CD4-positive, alpha-beta T cell treated with Interleukin-15 for 4 hours (primary cell): ENCODE results near the gene FAM53B.
"Not testable (repeated sequence)": the region's sequence is repeated elsewhere in the genome, so short reads cannot be mapped to it uniquely, and the experiment has no call there.

Experiments used
- DNase-seq: peaks from one replicate; pipeline ENCODE4 v3.0.0-alpha.2; 2020; ENCODE audit warnings: low spot score

The FAM53B gene

DNA sequence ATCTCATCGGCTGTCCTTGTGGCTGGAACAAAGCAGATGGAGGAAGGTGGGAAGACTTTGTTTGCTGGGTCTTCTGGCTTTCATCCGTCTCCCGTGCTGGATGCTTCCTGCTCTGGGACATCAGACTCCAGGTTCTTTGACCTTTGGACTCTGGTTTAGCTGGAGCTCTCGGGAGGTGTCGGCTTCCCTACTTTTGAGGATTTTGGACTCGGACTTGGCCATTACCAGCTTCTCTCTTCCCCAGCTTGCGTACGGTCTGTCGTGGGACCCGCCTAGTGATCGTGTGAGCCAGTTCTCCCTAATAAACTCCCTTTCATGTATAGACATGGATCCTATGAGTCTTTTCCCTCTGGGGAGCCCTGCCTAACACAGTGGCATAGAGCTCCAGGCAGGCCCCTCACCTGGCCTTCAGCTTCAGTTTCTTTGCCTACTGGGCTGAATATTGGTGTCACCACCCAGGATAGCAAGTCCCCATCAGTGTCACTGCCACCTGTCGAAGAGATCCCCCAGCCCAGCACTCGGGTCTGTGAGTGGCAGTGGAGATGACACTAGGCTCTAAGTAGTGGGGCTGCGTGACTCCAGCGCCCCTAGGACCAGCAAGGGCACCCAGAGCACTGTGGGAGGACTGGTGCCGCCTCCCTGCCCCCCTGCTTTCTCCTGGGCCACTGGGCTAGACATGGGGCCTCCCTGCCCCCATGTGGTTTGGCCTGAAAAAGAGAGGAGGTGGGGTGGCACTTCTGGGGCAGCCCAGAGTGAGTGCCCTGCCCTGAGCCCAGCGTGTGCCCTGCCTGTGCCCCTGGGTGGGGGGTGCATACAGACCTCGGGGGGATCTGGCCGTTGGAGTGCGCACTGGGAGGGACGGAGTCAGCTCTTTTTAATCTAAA, 147.0 kb downstream of the FAM53B start:
- DNase-seq = no peak

DNA sequence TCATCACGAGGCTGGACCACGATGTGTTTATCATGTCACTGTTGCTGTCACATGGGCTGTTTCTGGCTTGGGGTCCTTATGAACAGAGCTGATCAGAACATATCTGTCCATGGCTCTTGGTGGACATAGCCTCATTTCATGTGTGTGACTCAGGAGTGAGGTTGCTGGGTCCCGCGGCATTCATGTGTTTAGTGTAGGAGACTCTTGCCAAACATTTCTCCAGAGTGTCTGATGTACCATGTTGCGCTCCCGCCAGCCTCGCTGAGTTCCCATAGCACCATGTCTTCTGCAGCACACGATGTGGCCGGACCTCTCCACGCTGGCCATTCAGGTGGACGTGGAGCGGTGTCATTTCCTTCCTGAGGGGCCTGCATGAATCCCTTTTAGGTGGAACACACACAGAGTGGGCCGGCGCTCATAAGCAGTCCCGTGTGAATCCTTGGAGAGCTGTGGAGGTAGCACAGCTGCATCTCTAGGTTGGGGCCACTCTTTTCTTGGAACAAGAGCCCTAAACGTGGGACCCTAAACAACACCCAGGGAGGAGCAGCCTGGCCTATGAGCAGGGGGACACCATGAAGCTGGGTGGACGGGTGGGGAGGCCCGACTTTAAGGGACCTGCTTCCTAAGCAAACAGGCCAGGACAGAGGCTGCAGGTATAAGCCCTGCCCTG, 147.9 kb downstream of the FAM53B start:
- no peak for DNase-seq

DNA sequence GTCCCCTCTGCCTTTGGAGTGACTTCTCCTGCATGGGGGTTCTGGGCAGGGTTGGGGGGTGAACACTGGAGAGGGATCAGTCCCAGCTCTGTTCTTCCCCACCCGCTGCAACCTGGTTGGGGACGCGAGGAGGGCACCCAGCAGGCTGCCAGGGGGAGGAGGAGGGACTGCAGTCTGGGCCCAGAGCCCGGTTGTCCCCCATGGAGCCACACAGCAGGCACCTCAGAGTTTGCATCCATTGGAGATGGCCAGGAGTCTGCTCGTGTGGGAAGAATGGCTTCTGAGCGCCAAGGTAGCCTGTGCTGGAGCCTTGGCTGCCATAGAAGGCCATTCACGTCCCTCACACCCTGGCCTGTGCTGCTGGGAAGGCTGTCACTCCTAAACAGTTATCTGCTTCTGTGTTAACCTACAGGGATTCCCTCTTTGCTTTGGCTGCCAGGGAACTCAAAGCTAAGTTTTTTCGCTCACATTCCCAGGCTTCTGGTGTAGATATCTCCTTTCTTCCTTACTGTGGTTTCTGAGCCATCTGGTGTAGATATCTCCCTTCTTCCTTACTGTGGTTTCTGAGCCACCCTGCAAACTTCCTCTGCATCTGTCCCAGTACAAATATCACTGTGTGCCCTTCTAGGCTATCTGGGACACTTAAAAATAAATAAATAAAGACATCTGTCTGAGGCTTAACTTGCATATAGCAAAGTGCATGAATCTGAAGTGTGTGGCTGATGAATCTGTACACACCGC, 148.9 kb downstream of the FAM53B start:
- no peak for DNase-seq

DNA sequence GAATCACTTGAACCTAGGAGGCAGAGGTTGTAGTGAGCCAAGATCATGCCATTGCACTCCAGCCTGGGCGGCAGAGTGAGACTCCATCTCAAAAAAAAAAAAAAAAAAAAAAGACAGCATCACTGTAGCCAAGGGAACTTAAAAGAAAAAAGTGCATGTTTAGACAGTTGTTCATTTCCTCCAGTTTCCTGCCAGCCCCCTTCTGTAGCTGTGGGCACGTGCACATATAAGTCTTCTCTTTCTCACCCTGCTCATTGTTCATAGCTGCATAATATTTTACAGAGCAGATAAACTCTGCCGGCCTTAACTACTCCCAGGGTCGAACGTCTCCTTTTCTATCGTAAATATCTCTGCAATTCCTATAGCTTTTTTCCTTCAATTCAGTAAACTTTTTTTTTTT, 149.9 kb downstream of the FAM53B start:
- no peak for DNase-seq

DNA sequence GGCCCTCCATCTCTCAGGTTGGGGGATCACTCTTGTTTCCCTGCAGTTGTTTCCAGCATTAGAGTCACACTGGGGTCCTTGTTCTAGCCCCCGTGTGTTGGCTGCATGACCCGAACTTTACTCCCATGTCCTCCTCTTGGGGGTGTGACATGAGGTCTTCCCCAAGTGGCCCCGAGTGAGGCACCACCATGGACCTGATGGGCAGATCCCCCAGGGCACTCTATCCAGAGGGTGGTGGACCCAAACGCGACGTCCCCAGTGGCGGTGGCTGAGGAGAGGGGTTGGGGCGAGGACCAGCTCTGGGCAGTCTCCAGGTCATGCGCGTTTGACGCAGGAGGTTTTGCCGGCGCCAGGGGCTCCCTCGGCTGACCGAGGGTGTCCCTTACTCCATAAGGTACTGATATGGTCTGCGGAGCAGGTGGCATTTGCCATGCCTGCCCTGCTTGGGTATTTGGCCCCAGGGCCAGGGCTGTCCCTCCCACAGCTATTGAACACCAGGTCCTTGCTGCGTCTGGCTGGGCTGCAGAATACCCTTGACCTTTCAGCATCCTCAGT, 150.7 kb downstream of the FAM53B start:
- no peak for DNase-seq

DNA sequence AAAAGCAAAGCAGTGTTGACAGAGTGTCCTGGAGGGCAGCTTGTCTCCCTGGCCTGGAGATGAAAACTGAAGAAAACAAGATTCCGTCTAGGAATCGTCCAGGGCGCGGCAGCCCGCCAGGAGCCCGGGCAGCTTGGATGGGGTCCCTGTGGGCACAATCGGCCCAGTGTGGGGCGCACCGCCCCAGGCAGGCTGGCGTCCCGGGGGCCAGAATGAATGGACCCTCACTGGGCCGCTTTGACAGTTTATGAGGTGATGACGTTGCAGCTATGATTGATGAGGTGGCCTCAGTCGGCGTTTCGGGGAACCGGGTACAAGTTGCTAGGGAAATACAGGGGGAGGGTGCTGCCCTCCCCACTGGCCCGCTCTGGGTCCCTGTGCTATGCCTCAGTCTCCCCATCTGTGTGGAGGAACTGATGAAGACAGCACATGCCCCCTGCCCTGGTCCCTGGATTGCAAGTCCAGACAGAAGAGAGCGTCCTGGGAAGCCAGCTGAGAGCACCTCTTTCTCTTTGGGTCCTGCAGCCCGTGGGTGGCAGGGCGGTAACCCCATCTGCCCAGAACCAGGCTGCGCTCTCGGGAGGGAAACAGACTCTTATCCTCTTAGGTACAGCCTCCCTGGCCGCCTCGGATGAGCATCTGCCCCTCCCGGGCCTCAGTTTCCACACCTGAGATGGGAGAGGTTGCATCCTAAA, 151.3 kb downstream of the FAM53B start:
- DNase-seq = no peak

DNA sequence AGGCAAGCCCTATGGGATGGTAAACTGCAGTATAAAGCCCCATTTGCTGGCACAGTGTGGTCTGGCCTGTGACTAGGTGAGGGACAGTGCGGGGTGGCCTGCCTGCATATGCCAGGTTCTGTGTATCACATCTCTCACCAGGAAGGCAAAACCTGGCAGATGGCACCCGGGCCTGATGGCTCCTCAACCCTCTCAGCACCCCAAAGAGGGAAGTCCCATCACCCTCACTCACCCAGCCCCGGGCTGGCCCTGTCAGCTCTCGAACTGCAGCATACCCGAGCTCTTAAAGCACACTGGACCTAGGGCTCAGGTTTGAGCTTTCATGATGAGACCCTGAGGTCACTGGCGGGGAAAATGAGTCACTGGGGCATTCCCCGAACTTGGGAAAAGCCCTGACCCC, 152.1 kb downstream of the FAM53B start:
- no peak for DNase-seq

DNA sequence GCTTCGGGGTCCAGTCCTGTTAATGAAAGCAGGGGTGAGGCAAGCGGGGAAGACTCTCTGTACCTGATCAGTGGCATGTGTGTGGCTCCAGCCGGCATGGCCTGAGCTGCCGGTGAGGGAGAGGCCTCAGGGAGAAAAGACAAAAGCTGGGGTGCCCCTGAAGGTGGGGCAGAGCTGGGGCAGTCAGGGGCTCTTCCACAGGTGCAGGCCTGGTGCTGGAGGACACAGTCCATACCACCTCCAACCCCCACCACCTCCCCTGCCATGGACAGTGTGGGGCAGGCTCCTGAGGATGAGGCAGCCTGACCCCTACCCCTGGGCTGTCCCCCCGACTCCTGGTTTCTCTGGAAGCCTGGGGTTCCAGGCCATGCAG, 153.1 kb downstream of the FAM53B start:
- DNase-seq = no peak

DNA sequence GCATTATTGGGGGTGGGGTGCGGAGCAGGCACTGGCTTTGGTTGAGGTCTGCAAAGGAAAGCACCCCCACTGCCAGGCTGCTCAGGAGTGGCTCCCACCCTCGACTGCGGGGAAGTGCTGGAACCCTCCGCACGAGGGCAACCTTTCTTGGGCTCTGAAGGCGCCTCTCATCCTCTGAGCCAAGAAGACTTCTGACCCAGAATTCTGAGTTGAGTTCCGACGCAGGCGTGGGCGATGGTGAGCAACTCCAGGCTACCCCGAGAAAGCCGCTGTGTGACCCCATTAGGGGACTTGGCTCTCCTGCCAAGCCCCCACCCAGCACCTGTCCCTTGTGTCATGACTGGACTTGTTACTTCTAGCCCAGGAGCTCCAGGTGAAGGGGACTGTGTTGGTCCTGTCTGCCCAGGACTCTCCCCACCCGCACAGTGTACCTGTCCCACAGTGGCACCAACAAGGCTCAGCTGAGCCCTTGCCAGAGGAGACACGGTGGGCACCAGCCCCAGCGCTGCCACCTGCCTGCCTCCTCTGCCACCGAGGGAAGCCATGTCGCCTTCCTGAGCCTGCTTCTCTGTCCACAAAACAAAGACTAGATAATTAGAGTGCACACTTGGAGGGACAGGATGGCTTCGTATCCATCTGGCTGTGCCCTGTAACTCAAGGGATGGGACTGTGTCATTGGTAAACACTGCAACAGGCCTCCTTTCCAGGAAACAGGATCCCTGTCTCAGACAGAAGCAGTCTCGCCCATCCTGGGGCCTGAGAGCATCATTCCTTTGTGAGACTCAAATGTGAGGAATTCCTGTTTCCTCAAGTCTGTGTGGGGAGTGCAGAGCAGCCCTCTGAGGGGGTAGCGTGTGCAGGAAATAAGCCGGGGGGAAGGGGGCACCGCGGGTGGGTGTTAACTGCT, 153.7 kb downstream of the FAM53B start:
- DNase-seq = no peak

DNA sequence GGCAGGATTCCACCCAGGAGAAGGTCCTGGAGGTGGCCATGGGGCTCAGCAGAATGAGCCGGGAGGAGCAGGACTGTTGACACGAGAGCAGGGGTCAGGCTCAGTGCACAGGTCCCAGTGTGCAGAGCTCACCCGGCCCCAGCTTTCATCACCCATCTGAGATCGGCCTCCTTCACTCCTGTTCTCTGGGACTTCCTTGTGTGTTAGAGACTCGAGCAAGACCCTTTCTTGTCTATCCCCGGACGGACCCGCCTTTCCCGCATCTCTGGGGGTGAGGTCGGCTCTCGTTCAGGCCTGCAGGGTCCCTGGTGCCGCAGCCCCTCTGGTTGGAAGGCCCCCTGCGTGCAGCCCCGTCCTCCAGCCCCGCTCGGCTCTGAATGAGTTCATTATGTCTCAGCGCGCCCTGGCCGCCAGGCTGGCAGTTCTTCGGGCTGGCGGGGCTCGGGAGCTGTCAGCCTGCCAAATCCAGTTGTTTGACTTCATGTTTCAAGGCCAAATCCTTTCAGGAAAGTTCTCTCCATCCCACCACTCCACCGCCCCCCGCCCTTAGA, 154.6 kb downstream of the FAM53B start:
- DNase-seq = no peak

DNA sequence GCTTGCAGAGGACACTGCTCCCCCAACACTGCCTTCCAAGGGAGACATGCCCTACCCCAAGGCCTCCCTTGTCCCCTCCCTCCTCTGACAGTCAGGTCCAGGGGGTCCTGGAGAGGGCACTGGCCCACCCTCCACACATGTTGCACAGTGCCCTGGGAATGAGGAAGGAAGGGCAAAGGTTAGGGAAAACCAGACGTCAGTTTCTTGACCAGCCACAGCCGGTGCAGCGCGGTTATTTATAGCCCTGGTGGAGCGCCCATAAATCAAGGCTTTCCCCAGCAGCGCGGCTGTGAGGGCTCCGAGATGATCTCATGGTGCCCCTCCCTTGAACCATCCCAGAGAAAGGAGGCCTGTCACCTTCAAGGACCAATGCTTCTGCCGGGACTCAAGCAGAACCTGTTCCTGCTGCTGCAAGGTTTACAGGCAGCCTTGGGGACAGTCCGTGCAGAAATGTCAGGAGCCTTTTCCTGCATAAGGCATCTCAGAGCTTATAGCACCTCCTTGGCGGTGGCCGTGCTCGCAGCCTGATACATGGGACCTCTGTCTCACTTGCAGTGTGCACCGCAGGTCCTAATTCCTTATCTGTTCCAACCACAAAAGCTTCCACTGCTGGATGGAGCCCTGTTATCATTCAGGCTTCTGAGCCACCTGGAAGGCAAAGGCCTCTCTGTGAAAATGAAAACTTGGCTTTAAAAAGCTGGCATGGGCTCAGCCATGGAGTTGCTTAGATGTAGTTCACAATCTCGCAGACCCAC, 155.3 kb downstream of the FAM53B start:
- DNase-seq = no peak

DNA sequence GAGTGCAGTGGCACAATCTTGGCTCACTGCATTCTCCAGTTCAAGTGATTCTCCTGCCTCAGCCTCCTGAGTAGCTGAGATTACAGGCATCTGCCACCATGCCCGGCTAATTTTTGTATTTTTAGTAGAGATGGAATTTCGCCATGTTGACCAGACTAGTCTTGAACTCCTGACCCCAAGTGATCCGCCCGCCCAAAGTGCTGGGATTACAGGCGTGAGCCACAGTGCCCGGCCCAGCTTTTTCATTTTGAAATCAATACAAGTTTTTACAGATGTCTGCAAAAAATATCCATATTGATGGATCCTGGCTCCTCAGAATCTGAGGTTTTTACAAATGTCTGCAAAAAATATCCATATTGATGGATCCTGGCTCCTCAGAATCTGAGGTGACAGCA, 155.8 kb downstream of the FAM53B start:
- DNase-seq = not testable (repeated sequence)

DNA sequence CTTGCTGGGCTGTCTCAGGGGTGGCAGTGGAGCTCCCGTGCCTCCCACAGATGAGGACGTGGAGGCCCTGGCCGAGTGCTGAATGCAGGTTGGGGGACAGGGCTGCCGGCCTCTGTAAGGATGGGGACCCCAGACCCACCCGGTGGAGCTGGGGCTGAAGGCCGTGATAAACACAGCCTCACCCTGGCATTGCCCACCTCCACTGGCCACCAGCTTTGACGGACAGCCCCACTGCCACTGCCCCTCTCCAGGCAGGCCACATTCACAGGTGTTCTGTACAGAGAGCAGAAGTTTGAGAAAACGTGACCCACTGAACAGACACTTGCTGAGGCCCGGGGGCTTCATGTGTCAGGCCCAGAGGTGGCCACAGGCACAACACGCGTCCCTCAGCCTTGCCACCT, 156.4 kb downstream of the FAM53B start:
- no peak for DNase-seq

DNA sequence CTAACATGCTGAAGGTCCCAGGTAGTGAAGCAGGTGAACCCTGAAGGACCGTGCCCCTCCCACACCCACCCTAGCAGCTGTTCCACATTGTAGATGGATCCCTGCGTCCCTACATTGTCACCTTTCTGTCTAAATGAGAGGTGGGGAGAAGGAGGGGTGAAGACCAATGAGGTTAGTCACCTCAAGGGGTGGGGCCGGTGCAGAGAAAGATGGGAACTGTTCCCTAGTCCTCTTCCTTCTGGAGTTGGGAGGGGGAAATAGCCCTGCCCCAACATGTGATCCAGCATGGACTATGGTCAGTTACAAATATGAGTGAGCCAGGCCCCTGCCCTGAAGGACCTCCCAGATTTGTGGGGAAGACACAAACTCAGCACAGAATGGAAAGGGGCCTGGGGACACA, 158.0 kb downstream of the FAM53B start:
- no peak for DNase-seq

DNA sequence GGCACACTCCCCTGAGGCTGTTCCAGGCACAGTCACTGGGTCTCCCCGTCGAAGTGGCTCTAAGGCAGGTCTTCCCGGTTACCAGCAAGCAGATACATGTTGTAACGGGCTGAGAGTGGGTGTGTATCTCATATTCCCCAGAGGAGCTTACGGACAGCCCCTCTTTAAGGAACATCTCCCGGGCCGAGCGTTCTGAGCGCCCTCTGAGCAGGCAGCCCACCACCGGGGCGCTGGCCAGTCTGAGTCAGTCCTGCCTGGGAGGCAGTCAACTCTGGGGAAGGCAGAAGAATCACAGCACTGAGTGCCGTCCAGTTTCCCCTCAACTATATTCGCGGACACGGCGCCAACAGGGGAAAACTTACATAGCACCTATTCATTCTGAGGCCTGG, 165.2 kb downstream of the FAM53B start:
- DNase-seq = no peak

DNA sequence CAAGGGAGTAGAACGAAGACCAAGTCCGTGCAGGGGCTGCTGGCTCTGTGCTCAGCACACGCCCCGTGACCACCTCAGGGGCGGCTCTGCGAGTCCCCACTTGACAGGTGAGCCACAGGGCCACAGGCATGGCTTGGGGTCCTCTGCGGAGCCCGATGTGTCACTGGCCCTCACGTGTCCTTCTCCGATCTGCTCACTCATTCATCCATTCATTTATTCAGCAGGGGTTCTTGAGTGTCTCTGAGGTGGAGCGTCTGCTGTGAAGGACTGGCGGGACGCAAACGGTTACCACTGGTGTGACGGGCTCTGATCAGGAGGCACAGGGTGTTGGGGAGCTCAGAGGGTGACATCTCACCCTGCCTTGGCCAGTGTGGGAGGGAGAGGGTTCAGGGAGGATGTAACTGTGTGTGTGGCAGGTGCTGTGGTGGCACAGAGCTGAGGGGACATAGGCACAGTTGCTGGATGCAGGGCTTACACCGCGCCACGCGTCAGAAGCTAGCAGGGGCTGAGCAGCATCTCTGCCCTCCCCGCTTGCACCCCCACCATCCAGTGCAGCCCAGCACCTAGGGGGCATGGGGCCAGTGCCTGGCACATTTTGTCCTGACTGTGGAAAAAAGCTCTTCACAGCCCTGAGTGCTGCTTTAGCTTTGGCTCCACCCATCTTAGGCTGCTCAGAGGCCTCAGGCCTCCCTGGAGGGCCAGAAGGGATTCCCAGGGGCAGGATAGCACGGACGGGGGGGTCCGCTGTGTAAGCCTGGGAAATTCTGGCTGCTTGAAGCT, 165.8 kb downstream of the FAM53B start:
- DNase-seq = no peak

DNA sequence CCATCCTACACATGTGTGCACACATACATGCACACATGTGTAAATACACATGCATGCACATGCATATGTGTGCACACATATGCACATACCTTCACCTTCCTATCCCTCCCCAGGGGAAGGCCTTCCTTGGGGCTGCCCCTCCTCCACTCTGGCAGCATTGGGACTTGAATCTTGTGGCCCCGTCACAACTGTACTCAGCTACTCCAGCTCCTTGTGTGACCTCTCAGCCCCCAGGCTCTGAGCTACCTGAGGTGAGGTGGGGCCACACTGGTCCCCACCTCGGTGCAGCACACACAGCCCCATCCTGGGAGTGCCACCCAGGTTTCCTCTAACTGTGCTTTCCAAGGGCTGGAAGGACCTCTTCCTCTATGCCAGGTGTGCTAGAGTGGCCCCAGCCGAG, 166.5 kb downstream of the FAM53B start:
- no peak for DNase-seq

DNA sequence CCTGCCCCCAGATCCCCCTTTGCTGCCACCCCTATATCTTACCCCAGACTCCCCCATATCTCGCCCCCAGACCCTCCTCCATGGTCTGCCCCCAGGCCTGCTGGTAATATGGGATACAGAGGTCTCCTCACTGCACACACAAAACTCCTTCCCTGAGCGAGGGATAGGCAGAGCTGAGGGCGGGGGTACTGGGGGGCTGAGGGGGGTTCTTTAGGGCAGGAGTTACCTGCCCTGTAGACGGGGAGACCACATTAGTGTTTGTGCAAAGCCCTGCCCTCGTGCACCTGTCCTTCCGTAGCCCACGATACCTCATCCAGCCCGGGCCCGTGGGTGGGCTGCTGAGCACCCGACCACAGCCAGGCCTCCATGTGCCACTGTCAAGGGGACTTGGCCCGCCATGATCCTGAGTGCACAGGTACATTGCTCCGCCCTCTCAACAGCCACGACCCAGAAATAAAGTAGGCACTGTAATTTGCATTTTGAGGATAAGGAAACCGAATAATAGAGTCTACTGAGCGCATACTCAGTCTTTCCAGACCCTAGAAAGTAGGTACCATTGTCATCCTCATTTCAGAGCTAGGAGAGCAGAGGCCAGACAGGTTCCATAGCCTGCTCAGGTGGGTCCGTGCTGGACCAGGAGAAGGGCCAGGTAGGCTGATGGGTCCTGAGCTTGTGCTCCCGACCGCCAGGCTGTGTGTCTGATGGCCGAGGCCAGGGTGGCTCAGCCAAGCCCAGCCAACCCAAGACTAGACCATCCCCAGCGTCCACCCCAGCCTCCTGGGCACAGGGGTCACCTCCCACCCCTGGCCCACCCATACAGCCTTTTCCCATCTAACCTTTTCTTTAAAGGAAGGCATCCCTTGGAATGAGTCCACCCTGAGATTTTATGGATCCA, 167.4 kb downstream of the FAM53B start:
- no peak for DNase-seq
